GM12878 (cell line): ENCODE measurements around the gene TBC1D2B. TPM values are rescaled to one million over a fixed set of nuclear protein-coding genes. Genes with fewer than 3 reads are reported as not detected.

Experiments
- ATAC-seq: fragments of 200-7000 bp; cut with Tn5 transposase; 3 replicates; pipeline ENCODE4 v1.9.1; 2020; ENCODE audit warnings: mild to moderate bottlenecking, moderate library complexity
- BruUV-seq: library from RNA; stranded (reverse); fragments of 400-500 nt; replicated peaks from 2 replicates; lab custom pipeline; 2021; lab: Mats Ljungman, UMichigan
- CTCF ChIA-PET: fragments of 300-600 bp; sonication (Branson Sonifier 250); formaldehyde crosslinking; extraction: SDS; loops from one replicate; lab custom pipeline; 2021; ENCODE audit warnings: inconsistent platforms; lab: Yijun Ruan, JAX
- POLR2A ChIA-PET: fragments of 350-600 bp; formaldehyde crosslinking; extraction: SDS; loops from one replicate; lab custom pipeline; 2021; ENCODE audit warnings: inconsistent platforms; lab: Charles Lee
- RAD21 ChIA-PET: fragments of 300-600 bp; sonication (Branson Sonifier 250); formaldehyde crosslinking; loops from one replicate; lab custom pipeline; 2023; ENCODE audit warnings: antibody characterized with exemption; ENCODE audit not compliant: unreplicated experiment; lab: Charles Lee
- SMC1A ChIA-PET: fragments of 300-600 bp; sonication (Branson Sonifier 250); formaldehyde crosslinking; loops from one replicate; lab custom pipeline; 2023; ENCODE audit not compliant: unreplicated experiment, uncharacterized antibody; lab: Charles Lee
- DNase-seq: peaks from one replicate; pipeline ENCODE4 v3.0.0-alpha.2; 2011; ENCODE audit warnings: low read depth, low spot score
- FAIRE-seq: peaks from 3 replicates; lab custom pipeline; 2011; peaks lifted over from hg19 to GRCh38; lab: Jason Lieb, UNC
- H2AFZ ChIP-seq: 2 replicates; pipeline ENCODE4 v1.6.0; 2011; ENCODE audit warnings: low read depth, low read length, control low read depth; ENCODE audit not compliant: control insufficient read depth
- H3K27ac ChIP-seq: 2 replicates; pipeline ENCODE4 v1.5.1; 2011; ENCODE audit warnings: control low read depth; ENCODE audit not compliant: control insufficient read depth, insufficient read depth
- H3K27me3 ChIP-seq, 2 experiments: replicated peaks in 1 of 2; 2 replicates each; pipeline versions ENCODE4 v1.6.0 to v1.6.1; 2011; ENCODE audit warnings: low read length in 1 of 2; ENCODE audit not compliant: control insufficient read depth in 2 of 2, insufficient read depth in 2 of 2
- H3K36me3 ChIP-seq, 2 experiments: 2 replicates each; pipeline ENCODE4 v1.5.1; 2011; ENCODE audit warnings: low read length in 1 of 2; ENCODE audit not compliant: control insufficient read depth in 2 of 2, insufficient read depth in 2 of 2
- H3K4me1 ChIP-seq: 2 replicates; pipeline ENCODE4 v1.6.1; 2011; ENCODE audit warnings: mild to moderate bottlenecking, low read length, moderate library complexity, mixed read lengths; ENCODE audit not compliant: control insufficient read depth, insufficient read depth
- H3K4me2 ChIP-seq: 2 replicates; pipeline ENCODE4 v1.6.0; 2011; ENCODE audit warnings: control low read depth; ENCODE audit not compliant: control insufficient read depth, insufficient read depth
- H3K4me3 ChIP-seq: fragments of 200-600 bp; sonication (generic); 2 replicates; pipeline ENCODE4 v1.5.1; 2016
- H3K79me2 ChIP-seq: 2 replicates; pipeline ENCODE4 v1.6.0; 2011; ENCODE audit warnings: low read length; ENCODE audit not compliant: control insufficient read depth, insufficient read depth
- H3K9ac ChIP-seq: 2 replicates; pipeline ENCODE4 v1.8.0; 2011; ENCODE audit warnings: low read length, control low read depth, mixed read lengths; ENCODE audit not compliant: control insufficient read depth, insufficient read depth
- H3K9me3 ChIP-seq: replicated peaks from 3 replicates; pipeline ENCODE4 v1.5.1; 2011; ENCODE audit warnings: mild to moderate bottlenecking, low read length; ENCODE audit not compliant: control insufficient read depth, insufficient read depth
- H4K20me1 ChIP-seq: 2 replicates; pipeline ENCODE4 v1.6.0; 2011; ENCODE audit not compliant: control insufficient read depth, insufficient read depth
- ATF2 ChIP-seq: IDR thresholded peaks from 2 replicates; pipeline ENCODE4 v1.6.1; 2012; ENCODE audit warnings: low read length, inconsistent platforms
- BMI1 ChIP-seq: fragments of 450-650 bp; IDR thresholded peaks from 2 replicates; pipeline ENCODE4 v1.6.1; 2016; ENCODE audit warnings: mild to moderate bottlenecking, moderate library complexity, borderline replicate concordance
- CEBPB ChIP-seq, 2 experiments: fragments of 150-350 bp in 1 of 2; IDR thresholded peaks; 2 replicates each; pipeline ENCODE4 v1.6.1; 2012 to 2014; ENCODE audit warnings: low read depth in 2 of 2, low read length in 2 of 2, borderline replicate concordance in 1 of 2, inconsistent platforms in 1 of 2
- CREM ChIP-seq: IDR thresholded peaks from 2 replicates; pipeline ENCODE4 v1.6.1; 2014; ENCODE audit warnings: antibody characterized with exemption, low read depth
- FOS ChIP-seq: IDR thresholded peaks from 3 replicates; pipeline ENCODE4 v1.6.1; 2011; ENCODE audit warnings: borderline replicate concordance; ENCODE audit not compliant: insufficient read length; ENCODE audit errors: extremely low read depth
- GABPA ChIP-seq: IDR thresholded peaks from 2 replicates; pipeline ENCODE4 v1.6.1; 2014; ENCODE audit warnings: antibody characterized with exemption, low read depth, mild to moderate bottlenecking, inconsistent platforms
- JUND ChIP-seq: IDR thresholded peaks from 2 replicates; pipeline ENCODE4 v1.6.1; 2012; ENCODE audit warnings: low read depth, mild to moderate bottlenecking, low read length, improper control_type of control experiment, moderate library complexity
- MTA3 ChIP-seq: IDR thresholded peaks from 2 replicates; pipeline ENCODE4 v1.6.1; 2012; ENCODE audit warnings: low read length, inconsistent platforms, borderline replicate concordance
- NR2C2 ChIP-seq: IDR thresholded peaks from 2 replicates; pipeline ENCODE4 v1.6.1; 2011; ENCODE audit warnings: borderline replicate concordance, low read depth; ENCODE audit not compliant: control insufficient read depth, insufficient read length
- NR2F1 ChIP-seq: fragments of 450-650 bp; conservative IDR thresholded peaks from 2 replicates; pipeline ENCODE4 v1.6.1; 2017; ENCODE audit warnings: mild to moderate bottlenecking
- POU2F2 ChIP-seq: IDR thresholded peaks from 3 replicates; pipeline ENCODE4 v1.6.1; 2011; ENCODE audit warnings: low read depth, mild to moderate bottlenecking, low read length, borderline replicate concordance
- RBBP5 ChIP-seq: fragments of 200-600 bp; sonication (generic); conservative IDR thresholded peaks from 2 replicates; pipeline ENCODE4 v1.6.1; 2016
- SMARCA5 ChIP-seq: fragments of 450-650 bp; IDR thresholded peaks from 2 replicates; pipeline ENCODE4 v1.6.1; 2017; ENCODE audit warnings: mild to moderate bottlenecking
- SP1 ChIP-seq: IDR thresholded peaks from one replicate; pipeline ENCODE4 v1.6.1; 2011; ENCODE audit warnings: low read depth, low read length
- SPI1 ChIP-seq: IDR thresholded peaks from 2 replicates; pipeline ENCODE4 v1.6.1; 2011; ENCODE audit warnings: low read depth, mild to moderate bottlenecking, low read length, moderate library complexity, borderline replicate concordance; ENCODE audit not compliant: insufficient read depth
- TCF12 ChIP-seq: IDR thresholded peaks from 2 replicates; pipeline ENCODE4 v1.6.1; 2011; ENCODE audit warnings: low read depth, mild to moderate bottlenecking, low read length
- ZBED1 ChIP-seq: IDR thresholded peaks from 2 replicates; pipeline ENCODE4 v1.6.1; 2016; ENCODE audit warnings: borderline replicate concordance
- WGBS: methylation state at CpG from one replicate; pipeline ENCODE4 v1.1.6; 2016; ENCODE audit warnings: low lambda C conversion rate; ENCODE audit not compliant: insufficient replicate concordance, insufficient coverage; ENCODE audit errors: missing lambda C conversion rate; 5-methylcytosine and 5-hydroxymethylcytosine counted together
- in situ Hi-C: fragments of 300-500 bp; cut with MboI; formaldehyde crosslinking; loops from 9 replicates; pipeline ENCODE4 v1.14.3; 2018; ENCODE audit warnings: mixed read lengths
- intact Hi-C: fragments of 100-400 bp; cut with micrococcal nuclease; formaldehyde crosslinking; loops from one replicate; pipeline ENCODE4 v1.14.2; 2022; ENCODE audit not compliant: unreplicated experiment
- polyA plus RNA-seq, 11 experiments: library from polyadenylated mRNA; depleted of rRNA in 4 of 11; unstranded in 6 of 11; stranded (reverse) in 5 of 11; fragments of >200 nt; fragmentation: Nextera tagmentation in 4 of 11; fragmentation: Illumina TruSeq in 1 of 11; extraction: Ambion mirVana in 4 of 11; extraction: Trizol in 1 of 11; gene quantifications; 1 replicate in 1 of 11; 2 replicates in 10 of 11; pipeline versions ENCODE4 v1.2.1 to v1.2.3, GENCODE V29; 2011 to 2016; ENCODE audit warnings: inconsistent platforms in 2 of 11, missing spikeins in 2 of 11, low read depth in 1 of 11
- total RNA-seq, 4 experiments: library from RNA; depleted of rRNA in 3 of 4; stranded (reverse); fragments of >200 nt in 3 of 4; fragmentation: Illumina TruSeq in 1 of 4; extraction: Trizol in 1 of 4; gene quantifications; 2 replicates each; pipeline versions ENCODE4 v1.2.1 to v1.2.3, GENCODE V29; 2013 to 2021
- TF ChIP-seq, protein P1 (sequence below): IDR thresholded peaks from 2 replicates; pipeline ENCODE4 v1.6.1; 2011; ENCODE audit warnings: mild to moderate bottlenecking, low read depth, low read length, moderate library complexity; ENCODE audit not compliant: insufficient replicate concordance
- TF ChIP-seq, protein P2 (sequence below): IDR thresholded peaks from 2 replicates; pipeline ENCODE4 v1.6.1; 2011; ENCODE audit warnings: borderline replicate concordance, low read depth, mild to moderate bottlenecking, moderate library complexity, low read length; ENCODE audit not compliant: insufficient read depth, poor library complexity, severe bottlenecking

TBC1D2B gene
- total and polyA plus RNA-seq, 10 of the 15 experiments (the other 5 are each of a cell fraction or from before 2014, with no cell fraction given): 1.3 to 53.4 (median 19.4) TPM

- TF ChIP-seq CREM: peak; percentile 47; the same call in 1 of the 2 replicates
- no peak for TF ChIP-seq RBBP5
- TF ChIP-seq BMI1: no peak
- TF ChIP-seq ATF2: no peak
- TF ChIP-seq NR2F1: peak; percentile 67; the same call in 1 of the 2 replicates
- TF ChIP-seq SP1: no peak
- no peak for TF ChIP-seq SPI1
- TF ChIP-seq FOS: no peak
- TF ChIP-seq GABPA: no peak
These were observed 32.9 kb downstream of the TBC1D2B start (continued) for GRCh38 chr15:78044407-78045155.

DNA sequence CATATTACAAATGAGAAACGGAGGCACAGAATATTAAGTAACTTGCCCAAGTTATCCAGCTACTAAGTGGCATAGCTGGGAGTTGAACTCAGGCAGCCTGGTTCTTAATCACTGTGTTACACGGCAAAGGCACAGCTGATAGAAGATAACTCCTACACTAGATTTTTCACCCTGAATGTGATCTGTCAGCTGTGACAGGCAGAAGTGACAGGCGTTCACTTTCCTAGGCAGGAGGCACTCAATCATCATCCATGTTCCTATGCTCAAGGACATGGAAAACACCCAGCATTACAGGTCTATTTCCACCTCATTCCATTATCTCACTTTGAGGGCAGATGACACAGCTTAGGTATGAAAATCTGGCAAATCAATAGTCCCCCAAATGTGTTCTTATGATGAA, 35.6 kb downstream of the TBC1D2B start:
- peaks cover 14% of the 10 kb centered on the region for H3K4me1 ChIP-seq
- peaks cover 7 to 28% of the 10 kb centered on the region in 2 experiments for H3K36me3 ChIP-seq
- no peaks in the 10 kb centered on the region for H4K20me1 ChIP-seq
- peaks cover 5% of the 10 kb centered on the region for H3K79me2 ChIP-seq
- H3K9me3 ChIP-seq: no peaks in the 10 kb centered on the region
- POLR2A ChIA-PET: interaction anchor here (1.1 kb wide), 1 partner anchor 18 kb away, joined by 4 read pairs; no protein-coding TSS in a partner anchor
- no peaks in the 10 kb centered on the region for H3K27me3 ChIP-seq
- H2AFZ ChIP-seq: no peak overlapping the region
- BruUV-seq: no TSS peak
- no peak overlapping the region for H3K27ac ChIP-seq
- WGBS: 16% methylated on average over 3 of the region's 3 CpGs
- DNase-seq (no peak), FAIRE-seq (no peak), ATAC-seq (no peak)
- in situ Hi-C loops: no loop called here
- RAD21 ChIA-PET: interaction anchor here (1.0 to 1.9 kb wide), 5 partner anchors 9 to 66 kb away, joined by 3 to 5 read pairs (median 4); no protein-coding TSS in a partner anchor
- H3K4me2 ChIP-seq: no peak overlapping the region
- SMC1A ChIA-PET: interaction anchor here (0.8 to 14.4 kb wide), 7 partner anchors 9 to 44 kb away, joined by 3 to 305 read pairs (median 4); no protein-coding TSS in a partner anchor
- no peak overlapping the region for H3K4me3 ChIP-seq
- intact Hi-C loops: no loop called here
- CTCF ChIA-PET: interaction anchor here (0.6 to 2.1 kb wide), 7 partner anchors 8 to 84 kb away, joined by 3 to 9 read pairs (median 3); no protein-coding TSS in a partner anchor
- no peak overlapping the region for H3K9ac ChIP-seq
- TF ChIP-seq SPI1 (no peak), CEBPB (IDR thresholded peaks at IDR 0.05; ENCODE audit: borderline replicate concordance in 1 of 2, low read depth in 2 of 2, low read length in 2 of 2) (no peak), NR2F1 (no peak), POU2F2 (no peak), TCF12 (no peak), JUND (no peak), MTA3 (no peak), ZBED1 (no peak), NR2C2 (no peak), SMARCA5 (no peak)
- TF ChIP-seq, protein P1, sequence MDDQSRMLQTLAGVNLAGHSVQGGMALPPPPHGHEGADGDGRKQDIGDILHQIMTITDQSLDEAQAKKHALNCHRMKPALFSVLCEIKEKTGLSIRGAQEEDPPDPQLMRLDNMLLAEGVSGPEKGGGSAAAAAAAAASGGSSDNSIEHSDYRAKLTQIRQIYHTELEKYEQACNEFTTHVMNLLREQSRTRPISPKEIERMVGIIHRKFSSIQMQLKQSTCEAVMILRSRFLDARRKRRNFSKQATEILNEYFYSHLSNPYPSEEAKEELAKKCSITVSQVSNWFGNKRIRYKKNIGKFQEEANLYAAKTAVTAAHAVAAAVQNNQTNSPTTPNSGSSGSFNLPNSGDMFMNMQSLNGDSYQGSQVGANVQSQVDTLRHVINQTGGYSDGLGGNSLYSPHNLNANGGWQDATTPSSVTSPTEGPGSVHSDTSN: no peak
- TF ChIP-seq, protein P2, sequence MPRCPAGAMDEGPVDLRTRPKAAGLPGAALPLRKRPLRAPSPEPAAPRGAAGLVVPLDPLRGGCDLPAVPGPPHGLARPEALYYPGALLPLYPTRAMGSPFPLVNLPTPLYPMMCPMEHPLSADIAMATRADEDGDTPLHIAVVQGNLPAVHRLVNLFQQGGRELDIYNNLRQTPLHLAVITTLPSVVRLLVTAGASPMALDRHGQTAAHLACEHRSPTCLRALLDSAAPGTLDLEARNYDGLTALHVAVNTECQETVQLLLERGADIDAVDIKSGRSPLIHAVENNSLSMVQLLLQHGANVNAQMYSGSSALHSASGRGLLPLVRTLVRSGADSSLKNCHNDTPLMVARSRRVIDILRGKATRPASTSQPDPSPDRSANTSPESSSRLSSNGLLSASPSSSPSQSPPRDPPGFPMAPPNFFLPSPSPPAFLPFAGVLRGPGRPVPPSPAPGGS: no peak
